BE2C (cell line): ENCODE measurements around the gene HES5.

Experiments used
- DNase-seq: peaks from one replicate; pipeline ENCODE4 v3.0.0-alpha.2; 2020
- H3K27me3 ChIP-seq: fragments of 250-450 bp; sonication (Bioruptor Pico); 2 replicates; pipeline ENCODE4 v1.5.1; 2020; ENCODE audit warnings: mild to moderate bottlenecking
- H3K36me3 ChIP-seq: fragments of 250-450 bp; sonication (Bioruptor Pico); 2 replicates; pipeline ENCODE4 v1.5.1; 2020; ENCODE audit warnings: mild to moderate bottlenecking
- H3K4me1 ChIP-seq: fragments of 250-450 bp; sonication (Bioruptor Pico); 2 replicates; pipeline ENCODE4 v1.5.1; 2020
- H3K4me3 ChIP-seq: 2 replicates; pipeline ENCODE4 v1.5.1; 2011; ENCODE audit warnings: low read depth, low read length
- H3K9me3 ChIP-seq: fragments of 250-450 bp; sonication (Bioruptor Pico); 2 replicates; pipeline ENCODE4 v1.5.1; 2020
- TF ChIP-seq, protein P1 (sequence below): IDR thresholded peaks from 2 replicates; pipeline ENCODE4 v1.5.1; 2012; ENCODE audit warnings: mild to moderate bottlenecking, low read depth, low read length

Gene HES5

GRCh38 chr1:2499986-2500596, 30.0 kb downstream of the HES5 start:
- TF ChIP-seq, protein P1, sequence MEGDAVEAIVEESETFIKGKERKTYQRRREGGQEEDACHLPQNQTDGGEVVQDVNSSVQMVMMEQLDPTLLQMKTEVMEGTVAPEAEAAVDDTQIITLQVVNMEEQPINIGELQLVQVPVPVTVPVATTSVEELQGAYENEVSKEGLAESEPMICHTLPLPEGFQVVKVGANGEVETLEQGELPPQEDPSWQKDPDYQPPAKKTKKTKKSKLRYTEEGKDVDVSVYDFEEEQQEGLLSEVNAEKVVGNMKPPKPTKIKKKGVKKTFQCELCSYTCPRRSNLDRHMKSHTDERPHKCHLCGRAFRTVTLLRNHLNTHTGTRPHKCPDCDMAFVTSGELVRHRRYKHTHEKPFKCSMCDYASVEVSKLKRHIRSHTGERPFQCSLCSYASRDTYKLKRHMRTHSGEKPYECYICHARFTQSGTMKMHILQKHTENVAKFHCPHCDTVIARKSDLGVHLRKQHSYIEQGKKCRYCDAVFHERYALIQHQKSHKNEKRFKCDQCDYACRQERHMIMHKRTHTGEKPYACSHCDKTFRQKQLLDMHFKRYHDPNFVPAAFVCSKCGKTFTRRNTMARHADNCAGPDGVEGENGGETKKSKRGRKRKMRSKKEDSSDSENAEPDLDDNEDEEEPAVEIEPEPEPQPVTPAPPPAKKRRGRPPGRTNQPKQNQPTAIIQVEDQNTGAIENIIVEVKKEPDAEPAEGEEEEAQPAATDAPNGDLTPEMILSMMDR: no peak
- DNase-seq: no peak
- Histone ChIP-seq H3K36me3 (no peaks in the 10 kb centered on the region), H3K27me3 (no peaks in the 10 kb centered on the region), H3K9me3 (no peaks in the 10 kb centered on the region), H3K4me1 (no peaks in the 10 kb centered on the region), H3K4me3 (no peak overlapping the region)

- H3K27me3 ChIP-seq: no peaks in the 10 kb centered on the region
- DNase-seq: no peak
- TF ChIP-seq, protein P1: no peak
- H3K9me3 ChIP-seq: no peaks in the 10 kb centered on the region
- H3K4me1 ChIP-seq: no peaks in the 10 kb centered on the region
- no peak overlapping the region for H3K4me3 ChIP-seq
- no peaks in the 10 kb centered on the region for H3K36me3 ChIP-seq
These were observed 30.8 kb downstream of the HES5 start for GRCh38 chr1:2499260-2499659.

DNA sequence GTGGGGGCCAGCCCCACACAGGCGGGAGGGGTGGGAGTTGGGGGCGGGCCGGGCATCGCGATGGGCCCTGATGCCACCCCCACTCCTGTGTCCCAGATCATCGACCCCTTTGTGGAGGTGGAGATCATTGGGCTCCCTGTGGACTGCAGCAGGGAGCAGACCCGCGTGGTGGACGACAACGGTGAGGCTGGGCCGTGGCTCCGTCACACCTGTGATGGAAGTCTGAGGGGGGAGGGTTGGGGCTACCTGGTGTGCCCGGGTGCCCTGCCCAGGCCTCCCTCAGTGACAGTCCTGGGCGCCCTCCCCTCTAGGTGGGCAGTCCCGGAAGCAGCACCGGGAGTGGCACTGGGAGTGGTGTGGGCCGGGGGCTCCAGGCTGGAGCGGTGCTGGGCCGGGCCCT, 31.4 kb downstream of the HES5 start:
- H3K36me3 ChIP-seq: no peaks in the 10 kb centered on the region
- TF ChIP-seq, protein P1: no peak
- H3K4me3 ChIP-seq: no peak overlapping the region
- no peaks in the 10 kb centered on the region for H3K27me3 ChIP-seq
- H3K4me1 ChIP-seq: no peaks in the 10 kb centered on the region
- DNase-seq: no peak
- H3K9me3 ChIP-seq: no peaks in the 10 kb centered on the region

DNA sequence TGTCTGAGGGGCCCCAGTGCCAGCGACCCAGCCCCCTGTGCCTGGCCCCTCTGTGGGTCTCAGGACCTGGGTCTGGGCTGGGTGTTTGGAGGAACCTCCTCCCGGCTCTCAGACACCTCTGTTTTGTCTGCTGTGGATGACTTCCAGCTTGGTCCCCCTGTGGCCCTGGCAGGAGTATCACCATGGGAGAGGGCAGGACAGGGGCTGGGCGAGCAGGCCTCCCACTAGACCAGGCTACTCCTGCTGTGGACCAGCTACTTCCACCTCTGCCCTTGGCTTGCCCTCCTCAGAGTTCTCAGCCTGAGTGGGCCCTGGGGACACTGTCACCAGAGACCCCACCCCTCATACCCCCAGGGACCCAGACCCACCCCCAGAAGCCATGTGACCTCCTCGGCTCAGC, 32.2 kb downstream of the HES5 start:
- no peaks in the 10 kb centered on the region for H3K36me3 ChIP-seq
- H3K4me3 ChIP-seq: no peak overlapping the region
- H3K27me3 ChIP-seq: no peaks in the 10 kb centered on the region
- DNase-seq: no peak
- TF ChIP-seq, protein P1: no peak
- no peaks in the 10 kb centered on the region for H3K4me1 ChIP-seq
- H3K9me3 ChIP-seq: no peaks in the 10 kb centered on the region

DNA sequence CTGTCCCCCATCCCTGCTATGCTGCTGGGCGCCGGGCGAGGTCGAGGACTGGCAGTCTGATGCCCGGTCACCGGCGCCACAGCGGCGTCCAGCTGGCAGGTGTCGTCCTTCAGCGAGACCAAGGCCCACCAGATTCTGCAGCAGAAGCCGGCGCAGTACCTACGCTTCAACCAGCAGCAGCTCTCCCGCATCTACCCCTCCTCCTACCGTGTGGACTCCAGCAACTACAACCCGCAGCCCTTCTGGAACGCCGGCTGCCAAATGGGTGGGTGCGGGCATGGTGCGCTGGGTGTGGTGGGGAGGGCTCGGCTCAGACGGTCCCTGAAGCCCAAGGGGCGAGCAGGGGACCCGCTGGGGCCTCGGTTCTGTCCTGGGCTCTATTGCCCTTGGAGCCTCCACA, 33.3 kb downstream of the HES5 start:
- no peak overlapping the region for H3K4me3 ChIP-seq
- H3K4me1 ChIP-seq: no peaks in the 10 kb centered on the region
- DNase-seq: no peak
- H3K27me3 ChIP-seq: no peaks in the 10 kb centered on the region
- no peaks in the 10 kb centered on the region for H3K9me3 ChIP-seq
- H3K36me3 ChIP-seq: no peaks in the 10 kb centered on the region
- TF ChIP-seq, protein P1: no peak

GRCh38 chr1:2496087-2496622, 33.9 kb downstream of the HES5 start:
- H3K4me3 ChIP-seq: no peak overlapping the region
- H3K36me3 ChIP-seq: no peaks in the 10 kb centered on the region
- TF ChIP-seq, protein P1: no peak
- H3K4me1 ChIP-seq: no peaks in the 10 kb centered on the region
- DNase-seq: no peak
- no peaks in the 10 kb centered on the region for H3K9me3 ChIP-seq
- no peaks in the 10 kb centered on the region for H3K27me3 ChIP-seq
